Measurements from ENCODE around the gene SORCS3.

Gene SORCS3

DNA sequence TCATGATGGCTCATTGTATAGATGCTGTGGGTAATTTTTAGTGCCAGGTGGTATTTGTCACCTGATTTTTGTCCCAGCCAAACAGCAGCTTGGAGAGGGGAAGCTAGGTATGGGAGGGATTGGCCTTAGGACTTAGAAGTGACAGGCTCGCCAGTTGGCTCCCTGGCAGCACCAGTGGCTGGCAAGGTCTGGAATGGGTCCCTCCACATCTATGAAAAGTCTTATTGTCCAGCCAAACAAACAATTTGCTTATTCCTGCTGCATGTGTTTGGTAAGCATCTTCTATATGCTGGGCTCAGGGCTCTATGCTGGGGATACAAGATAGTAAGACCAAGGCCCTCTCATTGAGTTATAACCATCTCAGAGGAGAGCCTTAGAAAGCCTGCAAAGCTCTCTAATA is 42.5 kb downstream of the SORCS3 start:
- TF ChIP-seq, protein P1, sequence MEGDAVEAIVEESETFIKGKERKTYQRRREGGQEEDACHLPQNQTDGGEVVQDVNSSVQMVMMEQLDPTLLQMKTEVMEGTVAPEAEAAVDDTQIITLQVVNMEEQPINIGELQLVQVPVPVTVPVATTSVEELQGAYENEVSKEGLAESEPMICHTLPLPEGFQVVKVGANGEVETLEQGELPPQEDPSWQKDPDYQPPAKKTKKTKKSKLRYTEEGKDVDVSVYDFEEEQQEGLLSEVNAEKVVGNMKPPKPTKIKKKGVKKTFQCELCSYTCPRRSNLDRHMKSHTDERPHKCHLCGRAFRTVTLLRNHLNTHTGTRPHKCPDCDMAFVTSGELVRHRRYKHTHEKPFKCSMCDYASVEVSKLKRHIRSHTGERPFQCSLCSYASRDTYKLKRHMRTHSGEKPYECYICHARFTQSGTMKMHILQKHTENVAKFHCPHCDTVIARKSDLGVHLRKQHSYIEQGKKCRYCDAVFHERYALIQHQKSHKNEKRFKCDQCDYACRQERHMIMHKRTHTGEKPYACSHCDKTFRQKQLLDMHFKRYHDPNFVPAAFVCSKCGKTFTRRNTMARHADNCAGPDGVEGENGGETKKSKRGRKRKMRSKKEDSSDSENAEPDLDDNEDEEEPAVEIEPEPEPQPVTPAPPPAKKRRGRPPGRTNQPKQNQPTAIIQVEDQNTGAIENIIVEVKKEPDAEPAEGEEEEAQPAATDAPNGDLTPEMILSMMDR (IDR thresholded peaks at IDR 0.05; ENCODE audit: low read depth, low read length): no peak

DNA sequence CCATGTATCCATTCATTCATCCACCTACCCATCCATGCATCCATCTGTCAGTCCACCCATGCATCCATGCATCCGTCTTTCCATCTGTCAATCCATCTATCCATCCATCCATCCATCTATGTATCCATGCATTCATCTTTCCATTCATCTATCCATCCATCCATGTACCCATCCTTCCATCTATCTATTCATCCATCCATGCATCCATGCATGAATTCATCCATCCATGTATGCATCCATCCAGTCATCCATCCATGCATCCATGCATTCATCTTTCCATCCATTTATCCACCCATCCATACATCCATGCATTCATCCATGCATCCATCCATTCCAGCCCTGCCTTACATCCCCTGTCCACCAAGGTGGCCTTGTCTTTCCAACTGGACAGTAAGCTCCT is 45.7 kb downstream of the SORCS3 start:
- no peak for DNase-seq (ENCODE audit: low read depth, low spot score)
- H3K4me3 ChIP-seq (ENCODE audit: low read depth, low read length): no peak overlapping the region
- in situ Hi-C loops (cut with HindIII; ENCODE audit: low sequenced_read_pairs): no loop called here
- TF ChIP-seq, protein P1 (IDR thresholded peaks at IDR 0.05; ENCODE audit: low read depth, low read length): no peak

More for the DNA sequence above, 42.5 kb downstream of the SORCS3 start:
- in situ Hi-C loops (cut with HindIII; ENCODE audit: low sequenced_read_pairs): no loop called here
- DNase-seq (ENCODE audit: low read depth, low spot score): no peak
- no peak overlapping the region for H3K4me3 ChIP-seq (ENCODE audit: low read depth, low read length)

DNA sequence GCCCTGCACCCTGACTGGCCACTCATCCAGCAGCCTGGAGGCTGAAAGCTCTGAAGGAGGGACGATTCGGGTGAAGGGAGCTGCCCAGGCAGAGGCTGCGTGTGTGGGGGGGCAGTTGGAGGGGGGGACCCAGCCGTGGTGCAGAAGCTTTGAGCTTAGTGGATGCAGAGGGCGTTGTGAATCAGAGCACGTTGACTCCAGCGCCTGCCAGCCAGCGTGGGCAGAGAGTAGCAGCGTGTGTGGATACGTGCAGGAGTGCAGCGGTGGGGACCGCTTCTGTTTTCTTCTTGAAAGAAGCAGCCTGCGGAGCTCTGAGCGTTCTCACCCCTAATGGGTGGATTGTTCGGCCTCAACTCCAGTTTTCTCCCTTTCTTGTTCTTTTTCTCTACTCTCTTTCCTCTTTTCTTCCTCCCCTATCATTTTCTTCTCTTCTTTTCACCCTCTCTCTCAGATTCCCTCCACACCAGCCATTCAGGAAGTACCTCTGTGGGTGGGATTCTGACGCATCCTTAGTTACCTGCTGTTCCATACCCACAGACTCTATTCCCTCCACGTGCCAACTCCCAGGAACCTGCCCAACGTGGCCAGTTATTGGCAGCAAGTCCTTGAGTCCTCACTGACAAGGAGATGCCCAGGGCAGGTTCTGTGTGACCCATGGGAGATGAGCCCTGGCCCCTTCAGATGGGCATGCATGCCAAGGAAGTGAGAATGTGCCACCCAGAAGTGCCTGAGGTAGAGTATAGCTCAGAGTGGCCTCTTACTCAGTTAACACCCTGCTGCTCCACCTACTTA is 47.4 kb downstream of the SORCS3 start:
- no peak for DNase-seq (ENCODE audit: low read depth, low spot score)
- in situ Hi-C loops (cut with HindIII; ENCODE audit: low sequenced_read_pairs): no loop called here
- TF ChIP-seq, protein P1 (IDR thresholded peaks at IDR 0.05; ENCODE audit: low read depth, low read length): no peak
- no peak overlapping the region for H3K4me3 ChIP-seq (ENCODE audit: low read depth, low read length)

DNA sequence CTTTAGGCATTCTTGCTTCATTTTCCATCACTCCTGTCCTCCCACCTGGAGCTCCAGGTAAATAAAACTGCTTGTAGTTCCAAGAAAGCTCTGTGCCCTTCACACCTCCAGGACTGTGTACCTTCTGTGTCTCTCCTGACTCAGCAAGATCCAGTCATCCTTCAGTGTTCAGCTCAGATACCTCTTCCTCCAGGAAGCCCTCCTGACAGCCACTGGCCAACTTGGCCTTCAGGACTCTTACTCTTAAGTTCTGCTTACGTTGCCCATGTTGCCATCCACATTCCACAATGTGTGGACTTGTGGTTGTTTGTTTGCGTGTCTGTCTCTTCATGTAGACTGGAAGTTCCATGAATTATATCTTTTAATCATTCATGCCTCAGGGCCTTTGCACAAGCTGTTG is 48.0 kb downstream of the SORCS3 start:
- TF ChIP-seq, protein P1 (IDR thresholded peaks at IDR 0.05; ENCODE audit: low read depth, low read length): no peak
- no peak overlapping the region for H3K4me3 ChIP-seq (ENCODE audit: low read depth, low read length)
- in situ Hi-C loops (cut with HindIII; ENCODE audit: low sequenced_read_pairs): no loop called here
- DNase-seq (ENCODE audit: low read depth, low spot score): no peak

DNA sequence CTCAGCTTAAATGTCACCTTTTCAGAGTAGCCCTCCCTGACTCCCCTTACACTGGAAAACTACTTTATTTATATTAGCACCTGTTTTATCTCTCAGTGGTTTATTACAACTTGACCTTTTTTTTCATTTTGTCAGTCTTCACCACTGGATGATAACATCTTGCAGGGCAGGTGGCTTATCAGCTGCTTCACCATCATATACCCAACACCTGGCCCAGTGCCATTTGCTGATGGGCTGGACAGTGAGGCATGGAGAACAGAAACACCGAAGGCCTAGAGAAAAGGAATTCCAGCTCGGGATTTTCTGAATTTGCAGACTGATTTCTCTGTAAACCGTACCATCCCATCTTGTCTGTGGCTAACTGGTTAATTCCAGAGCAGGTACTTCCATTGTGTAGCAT is 48.5 kb downstream of the SORCS3 start:
- in situ Hi-C loops (cut with HindIII; ENCODE audit: low sequenced_read_pairs): no loop called here
- DNase-seq (ENCODE audit: low read depth, low spot score): no peak
- TF ChIP-seq, protein P1 (IDR thresholded peaks at IDR 0.05; ENCODE audit: low read depth, low read length): no peak
- no peak overlapping the region for H3K4me3 ChIP-seq (ENCODE audit: low read depth, low read length)

DNA sequence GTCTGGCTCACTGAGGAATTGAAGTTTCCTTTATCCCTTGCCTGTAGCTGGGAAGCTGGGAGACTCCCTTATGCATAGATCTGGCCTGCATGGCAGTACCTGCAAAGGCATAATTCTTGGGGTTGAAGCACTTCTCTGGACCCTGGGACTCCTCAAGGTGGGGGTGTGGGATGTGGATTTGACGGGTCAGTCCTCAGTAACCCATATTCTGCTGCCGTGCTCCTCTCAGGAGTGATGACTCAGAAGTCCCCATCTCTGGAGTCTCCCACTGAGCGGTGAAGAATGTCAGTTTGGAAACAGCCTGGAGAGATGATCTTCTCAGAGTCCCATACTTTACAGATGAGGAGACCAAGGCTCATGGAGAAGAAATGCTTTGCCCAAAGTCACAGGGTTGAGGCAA is 49.0 kb downstream of the SORCS3 start:
- TF ChIP-seq, protein P1 (IDR thresholded peaks at IDR 0.05; ENCODE audit: low read depth, low read length): no peak
- no peak overlapping the region for H3K4me3 ChIP-seq (ENCODE audit: low read depth, low read length)
- in situ Hi-C loops (cut with HindIII; ENCODE audit: low sequenced_read_pairs): no loop called here
- no peak for DNase-seq (ENCODE audit: low read depth, low spot score)

Data from astrocyte of the spinal cord (primary cell).